B cell (primary cell): ENCODE results near the gene ULK1. TPM values are rescaled to one million over a fixed set of nuclear protein-coding genes. Genes with fewer than 3 reads are reported as not detected.

ENCODE experiments used
- ATAC-seq: fragments of 200-7000 bp; cut with Tn5 transposase; one replicate; pipeline ENCODE4 v1.10.0; 2021; ENCODE audit warnings: low read depth, mild to moderate bottlenecking, moderate number of reproducible peaks, moderate library complexity
- CTCF ChIA-PET: fragments of 350-600 bp; sonication (Branson Sonifier 250); formaldehyde crosslinking; loops from one replicate; lab custom pipeline; 2021; ENCODE audit warnings: antibody characterized with exemption, inconsistent platforms; lab: Charles Lee
- POLR2A ChIA-PET: fragments of 350-600 bp; sonication (Branson Sonifier 250); formaldehyde crosslinking; loops from one replicate; lab custom pipeline; 2021; ENCODE audit warnings: antibody characterized with exemption; lab: Charles Lee
- DNase-seq: peaks from one replicate; pipeline ENCODE4 v3.0.0; 2013
- H2AFZ ChIP-seq: 2 replicates; pipeline ENCODE4 v1.6.1; 2012; ENCODE audit warnings: mild to moderate bottlenecking, low read depth, low read length; ENCODE audit not compliant: insufficient read depth, poor library complexity, severe bottlenecking
- H3K27ac ChIP-seq, 2 donors: 1 replicate in 1 of 2; 2 replicates in 1 of 2; pipeline ENCODE4 v1.5.1; 2012 to 2013; ENCODE audit warnings: low read length in 2 of 2, mild to moderate bottlenecking in 2 of 2, moderate library complexity in 1 of 2
- H3K27me3 ChIP-seq, 4 experiments: fragments of 200-600 bp in 1 of 4; sonication (generic) in 1 of 4; replicated peaks in 1 of 4; 1 replicate in 2 of 4; 2 replicates in 2 of 4; pipeline versions ENCODE4 v1.6.1 to v1.7.0; 2013 to 2016; ENCODE audit warnings: low read length in 3 of 4, mild to moderate bottlenecking in 2 of 4, mixed read lengths in 1 of 4, moderate library complexity in 1 of 4; ENCODE audit not compliant: insufficient read depth in 4 of 4, control insufficient read depth in 3 of 4; ENCODE audit errors: control extremely low read depth in 1 of 4
- H3K36me3 ChIP-seq, 2 experiments: replicated peaks in 1 of 2; 1 replicate in 1 of 2; 2 replicates in 1 of 2; pipeline versions ENCODE4 v1.6.1 to v1.7.1; 2013; ENCODE audit warnings: low read length in 1 of 2; ENCODE audit not compliant: insufficient read depth in 2 of 2, control insufficient read depth in 1 of 2; ENCODE audit errors: control extremely low read depth in 1 of 2, extremely low read depth in 1 of 2
- H3K4me1 ChIP-seq, 2 donors: fragments of 200-600 bp in 1 of 2; sonication (generic) in 1 of 2; 1 replicate in 1 of 2; 2 replicates in 1 of 2; pipeline versions ENCODE4 v1.5.1 to v1.6.1; 2013 to 2017; ENCODE audit warnings: low read length in 2 of 2; ENCODE audit not compliant: control insufficient read depth in 2 of 2, insufficient read depth in 2 of 2
- H3K4me2 ChIP-seq: replicated peaks from 2 replicates; pipeline ENCODE3; 2012; ENCODE audit warnings: mild to moderate bottlenecking, low read depth, low read length; ENCODE audit not compliant: poor library complexity, severe bottlenecking
- H3K4me3 ChIP-seq, 5 experiments: fragments of 200-600 bp in 1 of 5; sonication (generic) in 1 of 5; 1 replicate in 3 of 5; 2 replicates in 2 of 5; pipeline versions ENCODE4 v1.5.1 to v1.7.0; 2011 to 2016; ENCODE audit warnings: low read length in 4 of 5, mild to moderate bottlenecking in 4 of 5, low read depth in 2 of 5, control low read depth in 1 of 5, moderate library complexity in 1 of 5; ENCODE audit not compliant: insufficient read depth in 1 of 5; ENCODE audit errors: control extremely low read depth in 1 of 5, extremely low read depth in 1 of 5
- H3K79me2 ChIP-seq: fragments of 200-600 bp; sonication (generic); one replicate; pipeline ENCODE4 v1.6.0; 2016; ENCODE audit warnings: low read length; ENCODE audit not compliant: control insufficient read depth, insufficient read depth
- H3K9ac ChIP-seq: fragments of 200-600 bp; sonication (generic); 2 replicates; pipeline ENCODE4 v1.6.1; 2017; ENCODE audit warnings: mild to moderate bottlenecking, low read length, moderate library complexity
- H3K9me3 ChIP-seq, 3 donors: one replicate each; pipeline versions ENCODE4 v1.6.1 to v1.7.1; 2013; ENCODE audit warnings: low read length in 2 of 3; ENCODE audit not compliant: control insufficient read depth in 2 of 3, insufficient read depth in 1 of 3; ENCODE audit errors: control extremely low read depth in 1 of 3
- H4K20me1 ChIP-seq: 2 replicates; pipeline ENCODE4 v1.6.0; 2012; ENCODE audit warnings: mild to moderate bottlenecking, low read length; ENCODE audit not compliant: insufficient read depth, control insufficient read depth, poor library complexity, severe bottlenecking
- H3K27ac Mint-ChIP-seq: one replicate; pipeline ENCODE4 v1.8.0; 2021; ENCODE audit warnings: mixed read lengths
- H3K27me3 Mint-ChIP-seq: one replicate; pipeline ENCODE4 v1.8.0; 2021; ENCODE audit warnings: mixed read lengths
- H3K4me1 Mint-ChIP-seq: one replicate; pipeline ENCODE4 v1.8.0; 2021; ENCODE audit warnings: mixed read lengths
- H3K4me3 Mint-ChIP-seq: one replicate; pipeline ENCODE4 v1.8.0; 2021; ENCODE audit warnings: mixed read lengths
- H3K9me3 Mint-ChIP-seq: one replicate; pipeline ENCODE4 v1.8.0; 2022; ENCODE audit warnings: mixed read lengths; ENCODE audit not compliant: insufficient read depth
- EZH2 ChIP-seq: IDR thresholded peaks from 2 replicates; pipeline ENCODE4 v1.6.1; 2012; ENCODE audit warnings: borderline replicate concordance, low read depth, mild to moderate bottlenecking, moderate library complexity, low read length; ENCODE audit not compliant: insufficient read depth, poor library complexity, severe bottlenecking
- WGBS: methylation state at CpG from one replicate; pipeline ENCODE4 v1.1.5; 2013; ENCODE audit warnings: missing lambda C conversion rate; ENCODE audit not compliant: insufficient coverage; 5-methylcytosine and 5-hydroxymethylcytosine counted together
- intact Hi-C: fragments of 100-400 bp; cut with micrococcal nuclease; formaldehyde crosslinking; loops from one replicate; pipeline ENCODE4 v1.10.0; 2022
- polyA plus RNA-seq: library from polyadenylated mRNA; depleted of rRNA; stranded (reverse); fragments of >200 nt; gene quantifications from 2 replicates; pipeline ENCODE4 v1.2.3, GENCODE V29; 2012
- total RNA-seq, 2 donors: library from RNA; stranded (reverse); fragments of 120-200 nt in 1 of 2; gene quantifications; 1 replicate in 1 of 2; 2 replicates in 1 of 2; pipeline versions ENCODE4 v1.2.3 to v1.2.4, GENCODE V29; 2013 to 2022
- TF ChIP-seq, protein P1 (sequence below): fragments of 200-600 bp; IDR thresholded peaks from one replicate; pipeline ENCODE4 v1.8.0; 2022; ENCODE audit warnings: antibody characterized with exemption, mild to moderate bottlenecking

The ULK1 gene
- total and polyA plus RNA-seq, 2 donors (not counting 1 experiment from before 2014, with no cell fraction given) = 38.9 to 59.5 TPM

- Histone ChIP-seq H3K79me2 (no peaks in the 10 kb centered on the region), H3K4me3 (no peak overlapping the region), H3K9ac (no peak overlapping the region), H3K4me1 (no peaks in the 10 kb centered on the region), H3K9me3 (peaks cover 0 to 5% (median 0%) of the 10 kb centered on the region in 3 donors), H3K27me3 (peaks cover 0 to 4% (median 0%) of the 10 kb centered on the region in 4 experiments), H2AFZ (no peak overlapping the region), H4K20me1 (no peaks in the 10 kb centered on the region), H3K4me2 (no peak overlapping the region), H3K27ac (no peak overlapping the region), H3K36me3 (no peaks in the 10 kb centered on the region)
- Mint-ChIP-seq H3K9me3 (no peaks in the 10 kb centered on the region), H3K4me1 (no peaks in the 10 kb centered on the region), H3K27ac (no peak overlapping the region), H3K4me3 (no peak overlapping the region), H3K27me3 (peaks cover 9% of the 10 kb centered on the region)
- no peak for ATAC-seq
- intact Hi-C loops = no loop called here
- no peak for DNase-seq
- TF ChIP-seq, protein P1, sequence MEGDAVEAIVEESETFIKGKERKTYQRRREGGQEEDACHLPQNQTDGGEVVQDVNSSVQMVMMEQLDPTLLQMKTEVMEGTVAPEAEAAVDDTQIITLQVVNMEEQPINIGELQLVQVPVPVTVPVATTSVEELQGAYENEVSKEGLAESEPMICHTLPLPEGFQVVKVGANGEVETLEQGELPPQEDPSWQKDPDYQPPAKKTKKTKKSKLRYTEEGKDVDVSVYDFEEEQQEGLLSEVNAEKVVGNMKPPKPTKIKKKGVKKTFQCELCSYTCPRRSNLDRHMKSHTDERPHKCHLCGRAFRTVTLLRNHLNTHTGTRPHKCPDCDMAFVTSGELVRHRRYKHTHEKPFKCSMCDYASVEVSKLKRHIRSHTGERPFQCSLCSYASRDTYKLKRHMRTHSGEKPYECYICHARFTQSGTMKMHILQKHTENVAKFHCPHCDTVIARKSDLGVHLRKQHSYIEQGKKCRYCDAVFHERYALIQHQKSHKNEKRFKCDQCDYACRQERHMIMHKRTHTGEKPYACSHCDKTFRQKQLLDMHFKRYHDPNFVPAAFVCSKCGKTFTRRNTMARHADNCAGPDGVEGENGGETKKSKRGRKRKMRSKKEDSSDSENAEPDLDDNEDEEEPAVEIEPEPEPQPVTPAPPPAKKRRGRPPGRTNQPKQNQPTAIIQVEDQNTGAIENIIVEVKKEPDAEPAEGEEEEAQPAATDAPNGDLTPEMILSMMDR = no peak
- no peak for TF ChIP-seq EZH2
- 69% methylated on average over 17 of the region's 20 CpGs for WGBS
- ChIA-PET POLR2A (no interaction called here), CTCF (no interaction called here)
These were observed 31.3 kb upstream of the ULK1 start for GRCh38 chr12:131862994-131863710.

GRCh38 chr12:131863711-131864396 lies 30.6 kb upstream of the ULK1 start:
- H3K4me1 ChIP-seq = no peaks in the 10 kb centered on the region
- H3K27me3 Mint-ChIP-seq = peaks cover 4% of the 10 kb centered on the region
- intact Hi-C loops = no loop called here
- no peak for DNase-seq
- H3K27ac ChIP-seq = no peak overlapping the region
- no peak for ATAC-seq
- no peaks in the 10 kb centered on the region for H3K4me1 Mint-ChIP-seq
- H3K36me3 ChIP-seq = no peaks in the 10 kb centered on the region
- no peak overlapping the region for H3K27ac Mint-ChIP-seq
- CTCF ChIA-PET = no interaction called here
- no peak overlapping the region for H3K4me3 Mint-ChIP-seq
- no peaks in the 10 kb centered on the region for H3K9me3 Mint-ChIP-seq
- no peak overlapping the region for H3K4me3 ChIP-seq
- POLR2A ChIA-PET = no interaction called here
- TF ChIP-seq EZH2 = no peak
- TF ChIP-seq, protein P1 = no peak
- H3K27me3 ChIP-seq = no peaks in the 10 kb centered on the region
- H2AFZ ChIP-seq = no peak overlapping the region
- WGBS = 92% methylated on average over 23 of the region's 24 CpGs
- no peaks in the 10 kb centered on the region for H3K9me3 ChIP-seq
- no peaks in the 10 kb centered on the region for H3K79me2 ChIP-seq
- H3K4me2 ChIP-seq = no peak overlapping the region
- no peaks in the 10 kb centered on the region for H4K20me1 ChIP-seq
- H3K9ac ChIP-seq = no peak overlapping the region
